ENCODE data around the gene SVEP1.

SVEP1 gene

GRCh38 chr9:110579034-110579861 is at the start of gene SVEP1:
TSS of gene SVEP1 (minus strand) at chr9:110579741. CDS start at chr9:110579543, 198 bp downstream.
- peak; percentile 73 to 76 for DNase-seq (ENCODE audit: low read depth in 2 of 2)
- TF ChIP-seq CTCF (IDR thresholded peaks at IDR 0.05; ENCODE audit: low read depth, low read length), result no peak
- H3K4me3 ChIP-seq (replicated peaks in 1 of 2; ENCODE audit: low read depth in 2 of 2, low read length in 2 of 2), result peak within 1 kb of the TSS; percentile 64 to 72

DNA sequence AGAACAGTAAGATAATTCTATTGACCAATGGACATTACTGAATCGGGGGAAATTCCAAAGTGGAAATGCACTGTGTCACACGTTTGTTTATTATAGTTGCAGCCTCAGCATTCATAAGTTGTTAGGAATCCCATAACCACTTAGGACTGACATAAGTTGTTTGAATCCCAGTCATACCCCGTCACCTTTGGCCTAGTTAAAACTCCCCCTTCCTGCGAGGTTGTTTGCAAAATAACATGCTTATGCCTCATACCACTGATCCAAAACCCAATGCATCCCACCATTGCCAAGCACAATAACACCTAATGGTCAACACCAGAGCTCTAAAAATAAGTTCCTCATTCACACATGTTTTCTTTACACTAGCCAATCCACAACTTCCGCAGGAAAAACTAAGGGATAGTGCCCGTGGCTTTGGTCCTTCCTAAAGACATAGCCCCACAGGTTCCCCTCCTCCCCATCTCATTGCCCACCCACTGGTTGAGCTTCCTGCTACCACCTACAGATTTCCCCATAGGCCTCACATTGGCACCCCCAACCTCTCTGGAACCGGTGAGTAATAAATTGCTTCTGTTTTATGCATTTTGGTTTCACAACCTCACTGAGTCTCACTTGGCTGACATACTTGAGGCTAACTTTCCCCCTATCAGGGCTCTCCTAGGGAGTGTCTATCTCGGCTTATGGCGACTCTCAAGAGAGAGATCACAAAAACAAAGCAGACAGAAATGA is 46.7 kb upstream of the SVEP1 start:
- no peak for TF ChIP-seq CTCF (IDR thresholded peaks at IDR 0.05; ENCODE audit: low read depth, low read length)
- DNase-seq (ENCODE audit: low read depth in 2 of 2), result peak; percentile 88 to 97
- H3K4me3 ChIP-seq (replicated peaks in 1 of 2; ENCODE audit: low read depth in 2 of 2, low read length in 2 of 2), result no peak overlapping the region

DNA sequence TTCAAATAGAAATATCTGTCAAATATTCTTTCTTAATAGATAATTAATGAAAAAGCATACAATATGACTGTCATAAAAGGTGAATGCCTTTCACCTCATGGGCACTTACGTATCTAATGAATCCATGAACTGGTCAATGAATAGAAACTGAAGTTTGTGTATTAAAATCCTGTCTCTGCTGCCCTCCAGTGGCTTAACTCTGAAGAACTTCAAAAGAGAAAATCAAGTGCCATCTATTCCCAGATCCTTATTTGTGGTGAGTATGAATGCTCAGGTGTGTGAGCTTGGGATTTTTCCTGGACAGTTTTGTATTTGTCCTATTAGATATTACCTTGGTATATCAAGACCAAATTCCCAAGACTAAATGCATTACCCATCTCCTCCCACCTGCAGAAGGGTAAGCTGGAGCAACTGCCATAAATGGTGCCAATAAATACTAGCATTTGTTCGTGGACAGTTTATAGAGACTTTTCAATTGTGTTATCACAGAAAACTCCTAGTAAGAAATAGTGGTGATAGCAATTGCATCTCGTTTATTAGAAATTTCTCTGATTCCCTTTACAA is 44.0 kb upstream of the SVEP1 start:
- no peak overlapping the region for H3K4me3 ChIP-seq (replicated peaks in 1 of 2; ENCODE audit: low read depth in 2 of 2, low read length in 2 of 2)
- DNase-seq (ENCODE audit: low read depth in 2 of 2), result peak; percentile 75 to 81
- TF ChIP-seq CTCF (IDR thresholded peaks at IDR 0.05; ENCODE audit: low read depth, low read length), result peak; percentile 50

DNA sequence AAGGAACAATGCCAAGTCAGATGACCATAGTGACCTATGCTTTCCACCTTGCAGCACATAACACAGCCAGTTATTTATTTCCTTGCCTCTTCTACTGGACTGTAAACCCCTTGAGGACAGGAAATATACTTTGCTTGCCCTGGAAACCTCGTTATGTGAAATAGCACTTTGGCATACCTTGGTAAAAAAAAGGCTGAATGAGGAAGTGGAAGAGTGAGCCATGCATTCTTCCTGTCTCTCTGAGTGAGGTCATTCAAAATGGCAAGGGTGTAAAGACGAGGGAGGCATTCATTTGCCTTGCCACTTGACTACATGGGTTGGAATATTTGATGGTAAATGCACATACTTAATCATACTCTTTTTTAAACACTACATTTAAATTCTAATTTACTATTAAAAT is 42.8 kb upstream of the SVEP1 start:
- DNase-seq (ENCODE audit: low read depth in 2 of 2), result no peak
- TF ChIP-seq CTCF (IDR thresholded peaks at IDR 0.05; ENCODE audit: low read depth, low read length), result no peak
- H3K4me3 ChIP-seq (replicated peaks in 1 of 2; ENCODE audit: low read depth in 2 of 2, low read length in 2 of 2), result no peak overlapping the region

GRCh38 chr9:110620726-110621125 is 41.2 kb upstream of the SVEP1 start:
- H3K4me3 ChIP-seq (replicated peaks in 1 of 2; ENCODE audit: low read depth in 2 of 2, low read length in 2 of 2), result no peak overlapping the region
- TF ChIP-seq CTCF (IDR thresholded peaks at IDR 0.05; ENCODE audit: low read depth, low read length), result no peak
- peak in 1 of 2 donors; percentile 36 for DNase-seq (ENCODE audit: low read depth in 2 of 2)

DNA sequence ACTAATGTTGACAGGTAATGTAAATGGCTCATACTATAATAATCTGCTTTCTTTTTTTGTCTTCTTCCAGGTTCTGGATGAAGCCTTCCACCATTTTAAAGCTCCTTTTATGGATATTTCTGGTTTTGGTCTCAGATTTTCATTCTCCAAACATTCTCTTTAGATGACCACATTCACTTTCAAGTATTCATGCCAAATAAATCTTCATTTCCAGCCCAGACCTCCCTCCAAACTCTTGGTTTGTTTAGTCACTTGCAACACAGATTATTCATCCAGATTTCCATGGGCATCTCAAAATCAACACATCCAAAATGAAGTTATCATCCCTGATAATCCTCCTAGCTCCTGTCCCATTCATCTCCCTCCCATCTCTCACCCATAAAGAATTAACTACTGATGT is 40.3 kb upstream of the SVEP1 start:
- DNase-seq (ENCODE audit: low read depth in 2 of 2), result peak; percentile 15 to 71
- TF ChIP-seq CTCF (IDR thresholded peaks at IDR 0.05; ENCODE audit: low read depth, low read length), result no peak
- H3K4me3 ChIP-seq (replicated peaks in 1 of 2; ENCODE audit: low read depth in 2 of 2, low read length in 2 of 2), result no peak overlapping the region

Data from cardiac fibroblast (primary cell).